CD4-positive, alpha-beta T cell treated with Interleukin-4 for 4 hours (primary cell): Measurements from ENCODE around the gene LYRM4.

Experiments used
- DNase-seq: peaks from one replicate; pipeline ENCODE4 v3.0.0-alpha.2; 2020

LYRM4 gene

GRCh38 chr6:5260661-5261544, at the start of gene LYRM4, which contains the start of gene FARS2:
Gene LYRM4, minus strand, starts transcription at chr6:5260950. Its CDS starts 217 bp downstream, at chr6:5260733.
Gene FARS2, plus strand, starts transcription at chr6:5261513.
- DNase-seq, result peak; percentile 85

GRCh38 chr6:5308066-5308465, 47.3 kb upstream of the LYRM4 start:
- DNase-seq, result no peak

GRCh38 chr6:5307058-5307457, 46.3 kb upstream of the LYRM4 start:
- DNase-seq, result no peak

- DNase-seq, result no peak
These were observed 45.3 kb upstream of the LYRM4 start for GRCh38 chr6:5305968-5306626.

- no peak for DNase-seq
These were observed 42.9 kb upstream of the LYRM4 start for GRCh38 chr6:5303682-5304081.

GRCh38 chr6:5302995-5303622, 42.4 kb upstream of the LYRM4 start:
- DNase-seq, result peak; percentile 62

GRCh38 chr6:5302220-5302946, 41.6 kb upstream of the LYRM4 start:
- DNase-seq, result no peak

GRCh38 chr6:5300206-5300764, 39.5 kb upstream of the LYRM4 start:
- DNase-seq, result no peak

- no peak for DNase-seq
These were observed 34.9 kb upstream of the LYRM4 start for GRCh38 chr6:5295623-5296022.

- no peak for DNase-seq
These were observed 33.9 kb upstream of the LYRM4 start for GRCh38 chr6:5294392-5295211.

- no peak for DNase-seq
These were observed 32.9 kb upstream of the LYRM4 start for GRCh38 chr6:5293692-5294091.

GRCh38 chr6:5292154-5292553, 31.4 kb upstream of the LYRM4 start:
- DNase-seq, result no peak

- DNase-seq, result no peak
These were observed 29.8 kb upstream of the LYRM4 start for GRCh38 chr6:5290500-5290899.

- no peak for DNase-seq
These were observed 29.3 kb upstream of the LYRM4 start for GRCh38 chr6:5290097-5290496.

GRCh38 chr6:5287966-5288297, 27.2 kb upstream of the LYRM4 start:
- no peak for DNase-seq

GRCh38 chr6:5287205-5287965, 26.6 kb upstream of the LYRM4 start:
- no peak for DNase-seq

GRCh38 chr6:5286780-5287179, 26.0 kb upstream of the LYRM4 start:
- DNase-seq, result no peak

GRCh38 chr6:5285526-5285925, 24.8 kb upstream of the LYRM4 start:
- no peak for DNase-seq

GRCh38 chr6:5285081-5285480, 24.3 kb upstream of the LYRM4 start:
- no peak for DNase-seq

- DNase-seq, result no peak
These were observed 21.5 kb upstream of the LYRM4 start for GRCh38 chr6:5282191-5282623.

- DNase-seq, result no peak
These were observed 20.2 kb upstream of the LYRM4 start for GRCh38 chr6:5280920-5281319.
